GM18505 (cell line): Measurements from ENCODE around the gene ATF6.

ENCODE experiments used
- ATAC-seq: cut with Tn5 transposase; IDR thresholded peaks from one replicate; pipeline ENCODE4 v1.9.1; 2021; ENCODE audit not compliant: unreplicated experiment
- POLR2A ChIP-seq: IDR thresholded peaks from 4 replicates; pipeline ENCODE4 v1.6.1; 2011; ENCODE audit warnings: borderline replicate concordance; ENCODE audit not compliant: insufficient read depth, insufficient read length; ENCODE audit errors: extremely low read depth

ATF6 gene

GRCh38 chr1:161989108-161989507, 223.0 kb downstream of the ATF6 start:
- ATAC-seq: no peak
- TF ChIP-seq POLR2A: no peak

GRCh38 chr1:161989786-161990185, 223.7 kb downstream of the ATF6 start:
- TF ChIP-seq POLR2A: no peak

GRCh38 chr1:161993576-161993975, 227.5 kb downstream of the ATF6 start:
- no peak for TF ChIP-seq POLR2A
- no peak for ATAC-seq

More at GRCh38 chr1:161989786-161990185, 223.7 kb downstream of the ATF6 start:
- ATAC-seq: no peak

- TF ChIP-seq POLR2A: no peak
Observed at GRCh38 chr1:161994175-161994668, 228.1 kb downstream of the ATF6 start.

GRCh38 chr1:161997152-161997551, 231.0 kb downstream of the ATF6 start:
- no peak for ATAC-seq
- TF ChIP-seq POLR2A: no peak

More at GRCh38 chr1:161994175-161994668, 228.1 kb downstream of the ATF6 start:
- no peak for ATAC-seq

- no peak for ATAC-seq
- TF ChIP-seq POLR2A: no peak
Observed at GRCh38 chr1:161998811-161999210, 232.7 kb downstream of the ATF6 start.

GRCh38 chr1:161999301-162000052, 233.4 kb downstream of the ATF6 start:
- no peak for ATAC-seq
- no peak for TF ChIP-seq POLR2A

GRCh38 chr1:162000053-162000420, 233.9 kb downstream of the ATF6 start:
- ATAC-seq: no peak
- no peak for TF ChIP-seq POLR2A

GRCh38 chr1:162003061-162003829, 237.1 kb downstream of the ATF6 start:
- ATAC-seq: no peak
- TF ChIP-seq POLR2A: no peak

- ATAC-seq: no peak
- TF ChIP-seq POLR2A: no peak
Observed at GRCh38 chr1:162003830-162004215, 237.7 kb downstream of the ATF6 start.

GRCh38 chr1:162004441-162004950, 238.4 kb downstream of the ATF6 start:
- no peak for TF ChIP-seq POLR2A

GRCh38 chr1:162006081-162006480, 240.0 kb downstream of the ATF6 start:
- no peak for ATAC-seq
- TF ChIP-seq POLR2A: no peak

More at GRCh38 chr1:162004441-162004950, 238.4 kb downstream of the ATF6 start:
- ATAC-seq: no peak

GRCh38 chr1:162007466-162007865, 241.3 kb downstream of the ATF6 start:
- ATAC-seq: no peak
- no peak for TF ChIP-seq POLR2A

GRCh38 chr1:162008799-162009198, 242.7 kb downstream of the ATF6 start:
- no peak for TF ChIP-seq POLR2A
- no peak for ATAC-seq

- ATAC-seq: no peak
- no peak for TF ChIP-seq POLR2A
Observed at GRCh38 chr1:162009501-162010174, 243.5 kb downstream of the ATF6 start.
